Smooth muscle cell of trachea (primary cell): ENCODE results near the gene NSMF. TPM values are rescaled to one million over a fixed set of nuclear protein-coding genes. Genes with fewer than 3 reads are reported as not detected.

Experiments
- total RNA-seq: library from RNA; depleted of rRNA; stranded (reverse); fragments of >200 nt; gene quantifications from 2 replicates; pipeline ENCODE4 v1.2.1, GENCODE V29; 2014

The NSMF gene, protein sequence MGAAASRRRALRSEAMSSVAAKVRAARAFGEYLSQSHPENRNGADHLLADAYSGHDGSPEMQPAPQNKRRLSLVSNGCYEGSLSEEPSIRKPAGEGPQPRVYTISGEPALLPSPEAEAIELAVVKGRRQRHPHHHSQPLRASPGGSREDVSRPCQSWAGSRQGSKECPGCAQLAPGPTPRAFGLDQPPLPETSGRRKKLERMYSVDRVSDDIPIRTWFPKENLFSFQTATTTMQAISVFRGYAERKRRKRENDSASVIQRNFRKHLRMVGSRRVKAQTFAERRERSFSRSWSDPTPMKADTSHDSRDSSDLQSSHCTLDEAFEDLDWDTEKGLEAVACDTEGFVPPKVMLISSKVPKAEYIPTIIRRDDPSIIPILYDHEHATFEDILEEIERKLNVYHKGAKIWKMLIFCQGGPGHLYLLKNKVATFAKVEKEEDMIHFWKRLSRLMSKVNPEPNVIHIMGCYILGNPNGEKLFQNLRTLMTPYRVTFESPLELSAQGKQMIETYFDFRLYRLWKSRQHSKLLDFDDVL
- total RNA-seq = 20.4 and 32.7 TPM in 2 replicates

DNA sequence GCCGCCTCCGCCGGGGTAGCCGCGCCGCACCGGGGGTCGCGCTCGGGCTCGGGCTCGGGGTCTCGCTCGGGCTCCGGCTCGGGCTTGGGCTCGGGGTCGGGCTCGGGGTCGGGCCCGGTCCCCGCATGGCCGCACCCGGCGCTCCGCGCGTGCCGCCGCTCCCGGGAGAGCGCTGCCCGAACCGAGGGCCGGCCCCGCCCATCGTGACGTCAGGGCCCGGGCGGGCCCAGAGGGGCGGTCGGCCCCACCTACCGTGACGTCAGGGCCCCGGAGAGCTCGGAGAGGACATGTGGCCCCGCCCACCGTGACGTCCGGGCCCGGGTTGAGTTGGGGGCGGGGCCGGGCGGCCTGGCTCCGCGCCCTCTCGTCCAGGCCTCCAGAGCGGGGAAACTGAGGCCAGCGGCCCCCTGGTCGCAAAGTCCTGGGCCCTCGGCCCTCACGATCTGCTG is at the start of gene NSMF:
Gene NSMF, minus strand, starts transcription at position 183 of the 449 bp plus-strand sequence. CDS start 232 bp downstream, outside the sequence.

DNA sequence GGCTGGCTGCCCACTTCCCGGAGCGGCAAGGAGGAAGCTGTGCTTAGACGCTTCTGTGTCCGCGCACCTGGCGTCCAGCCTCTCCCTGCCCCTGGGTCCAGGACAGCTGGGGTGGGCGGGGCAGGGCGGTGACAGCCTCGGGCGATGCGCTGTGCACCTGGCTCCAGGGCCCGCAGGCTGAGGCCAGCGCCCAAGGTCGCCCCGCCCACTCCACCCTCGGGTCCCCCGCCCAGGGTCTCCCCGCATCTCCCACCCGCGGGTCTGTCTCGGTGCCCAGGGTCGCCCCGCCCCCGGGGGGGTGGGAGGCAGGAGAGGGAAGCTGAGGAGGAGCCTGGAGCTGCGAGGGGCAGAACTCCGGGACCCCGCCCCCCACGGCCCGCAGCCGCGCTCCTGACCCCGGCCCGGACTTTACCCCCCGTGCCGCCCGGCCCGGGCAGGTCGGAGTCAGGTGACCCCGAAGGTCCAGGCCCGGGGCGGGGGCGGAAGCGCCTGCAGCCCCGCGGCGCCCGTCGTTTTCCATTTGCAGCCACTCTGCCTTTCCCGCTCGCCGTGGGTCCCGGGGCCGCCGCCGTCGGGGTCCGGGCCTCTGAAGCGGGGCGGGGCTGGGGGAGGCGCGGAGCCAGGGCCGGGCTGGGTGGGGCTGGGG is 17.7 kb downstream of the NSMF start, which contains the start of gene ENTPD8:
Gene ENTPD8, minus strand, starts transcription at position 69 of the 646 bp plus-strand sequence. CDS start 3,072 bp downstream, outside the sequence.

DNA sequence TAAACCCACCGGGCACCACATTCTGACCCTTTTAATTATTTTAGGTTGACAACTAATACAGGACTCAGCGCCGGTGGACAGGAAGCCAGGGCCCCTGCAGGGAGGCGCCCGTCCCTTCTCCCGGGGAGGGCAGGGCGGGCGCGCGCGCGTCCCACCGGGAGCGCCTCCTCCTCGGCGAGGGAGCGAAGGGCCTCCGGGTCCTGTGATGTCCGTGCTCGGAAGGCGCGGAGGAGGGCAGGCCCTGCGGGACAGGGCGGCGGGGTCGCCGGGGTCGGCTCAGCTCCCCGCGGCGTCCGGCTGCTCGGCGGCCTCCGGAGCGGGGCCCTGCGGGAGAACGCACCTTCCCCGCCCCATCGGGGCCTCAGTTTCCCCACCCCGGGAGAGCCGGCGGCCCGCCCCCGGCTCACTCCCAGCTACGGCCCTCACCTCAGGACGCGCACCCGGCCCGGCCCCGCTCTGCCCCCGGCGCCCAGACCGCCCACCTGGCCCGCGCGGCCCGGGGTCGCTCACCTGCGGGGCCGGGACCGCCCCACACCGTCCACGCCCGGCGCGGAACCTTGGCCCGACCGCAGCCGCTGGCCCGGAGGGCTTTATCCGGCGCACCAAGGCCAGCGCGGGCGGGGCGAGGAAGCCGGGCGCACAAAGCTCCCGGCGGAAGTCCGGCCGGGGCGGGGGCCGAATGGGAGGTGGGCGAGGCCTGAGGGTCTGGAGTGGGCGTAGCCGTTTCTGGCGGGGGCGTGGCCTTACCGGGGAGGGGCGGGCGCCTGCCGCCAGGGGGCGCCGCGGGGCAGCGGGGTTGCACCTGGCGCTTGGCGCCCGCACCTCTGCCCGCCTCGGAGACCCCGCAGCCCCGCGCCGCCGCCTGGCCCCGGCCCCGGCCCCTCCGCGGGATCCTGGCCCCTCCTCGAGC is 36.3 kb downstream of the NSMF start, which contains the start of the genes EXD3 and NOXA1:
Gene EXD3, minus strand, starts transcription at position 559 of the 910 bp plus-strand sequence. CDS start 27,805 bp downstream, outside the sequence.
Gene NOXA1, plus strand, starts transcription at position 790 of the 910 bp plus-strand sequence. CDS start 137 bp downstream, outside the sequence.

Other genes with a start within 250 kb of the NSMF start
- gene RNF208, start 237.1 kb downstream of the NSMF start, total RNA-seq = 0.15 and 0.50 TPM in 2 replicates
- 0.44 and 1.7 TPM in 2 replicates for gene CYSRT1, start 234.2 kb downstream of the NSMF start, total RNA-seq
- 0.17 TPM in 1 of 2 replicates, not detected in the other for gene RNF224, start 231.8 kb downstream of the NSMF start, total RNA-seq
- under 0.01 TPM in 1 of 2 replicates, not detected in the other for gene SLC34A3, start 228.4 kb downstream of the NSMF start, total RNA-seq
- 205 and 421 TPM in 2 replicates for gene TUBB4B, start 218.0 kb downstream of the NSMF start, total RNA-seq
- gene STPG3, start 208.0 kb downstream of the NSMF start, total RNA-seq = 0.66 TPM in 1 of 2 replicates, not detected in the other
- 53.4 and 63.5 TPM in 2 replicates for gene NELFB, start 204.0 kb downstream of the NSMF start, total RNA-seq
- gene TOR4A, start 181.6 kb downstream of the NSMF start, total RNA-seq = 25.5 and 28.9 TPM in 2 replicates
- gene NRARP, start 157.1 kb downstream of the NSMF start, total RNA-seq = 0.29 and 0.33 TPM in 2 replicates
- gene EXD3, start 36.2 kb downstream of the NSMF start, total RNA-seq = 14.0 and 19.4 TPM in 2 replicates
- gene NOXA1, start 35.9 kb downstream of the NSMF start, total RNA-seq = 0.73 and 1.7 TPM in 2 replicates
- 0.15 TPM in 1 of 2 replicates, not detected in the other for gene ENTPD8, start 18.0 kb downstream of the NSMF start, total RNA-seq
- gene PNPLA7, start 91.1 kb upstream of the NSMF start, total RNA-seq = 1.3 and 2.0 TPM in 2 replicates
- 38.0 and 63.3 TPM in 2 replicates for gene MRPL41, start 92.5 kb upstream of the NSMF start, total RNA-seq
- gene DPH7, start 119.6 kb upstream of the NSMF start, total RNA-seq = 18.9 and 25.5 TPM in 2 replicates
- 12.1 and 15.4 TPM in 2 replicates for gene ZMYND19, start 131.2 kb upstream of the NSMF start, total RNA-seq
- gene ARRDC1, start 146.4 kb upstream of the NSMF start, total RNA-seq = 16.6 and 17.2 TPM in 2 replicates
- gene EHMT1, start 159.7 kb upstream of the NSMF start, total RNA-seq = 57.0 and 61.7 TPM in 2 replicates